HepG2 (cell line): ENCODE measurements around the gene SLC5A10. TPM values are rescaled to one million over a fixed set of nuclear protein-coding genes. Genes with fewer than 3 reads are reported as not detected.
A peak's percentile ranks its signal among the peaks of the same experiment; 100 is the strongest.

ENCODE experiments used
- ATAC-seq: fragments of 200-7000 bp; cut with Tn5 transposase; 3 replicates; pipeline ENCODE4 v1.9.1; 2020; ENCODE audit warnings: mild to moderate bottlenecking, moderate library complexity
- BruUV-seq: library from RNA; stranded (reverse); fragments of 400-500 nt; replicated peaks from 2 replicates; lab custom pipeline; 2021; lab: Mats Ljungman, UMichigan
- CTCF ChIA-PET: fragments of 300-600 bp; formaldehyde crosslinking; extraction: SDS; loops from one replicate; lab custom pipeline; 2021; ENCODE audit warnings: low total read pairs, inconsistent platforms, low intra/inter-chr PET ratio; lab: Yijun Ruan, JAX
- POLR2A ChIA-PET: fragments of 350-600 bp; sonication (Branson Sonifier 250); formaldehyde crosslinking; loops from one replicate; lab custom pipeline; 2020; ENCODE audit warnings: antibody characterized with exemption, inconsistent platforms; lab: Yijun Ruan, JAX
- DNase-seq: peaks from one replicate; pipeline ENCODE4 v3.0.0-alpha.2; 2015; ENCODE audit warnings: low spot score
- FAIRE-seq: peaks from 3 replicates; lab custom pipeline; 2011; peaks lifted over from hg19 to GRCh38; lab: Jason Lieb, UNC
- H2AFZ ChIP-seq: one replicate; pipeline ENCODE4 v1.6.1; 2011; ENCODE audit warnings: low read length, inconsistent platforms
- H3K27ac ChIP-seq: fragments of 300-600 bp; 3 replicates; pipeline ENCODE4 v1.8.0; 2011; ENCODE audit warnings: mixed run types, mild to moderate bottlenecking, mixed read lengths, low read length, inconsistent platforms; ENCODE audit not compliant: insufficient read depth; ENCODE audit errors: extremely low read length
- H3K27me3 ChIP-seq, 2 experiments: fragments of 200-600 bp in 1 of 2; 2 replicates in 1 of 2; 3 replicates in 1 of 2; pipeline versions ENCODE4 v1.6.0 to v1.8.0; 2011; ENCODE audit warnings: low read length in 2 of 2, mild to moderate bottlenecking in 2 of 2, moderate library complexity in 2 of 2, inconsistent platforms in 1 of 2; ENCODE audit not compliant: insufficient read depth in 2 of 2, control insufficient read depth in 1 of 2
- H3K36me3 ChIP-seq, 2 experiments: fragments of 200-600 bp in 1 of 2; replicated peaks in 1 of 2; 2 replicates in 1 of 2; 3 replicates in 1 of 2; pipeline versions ENCODE4 v1.5.1 to v1.8.0; 2011; ENCODE audit warnings: low read length in 2 of 2, inconsistent platforms in 1 of 2; ENCODE audit not compliant: insufficient read depth in 2 of 2, control insufficient read depth in 1 of 2
- H3K4me1 ChIP-seq: 2 replicates; pipeline ENCODE4 v1.5.1; 2012; ENCODE audit warnings: low read length, inconsistent platforms; ENCODE audit not compliant: insufficient read depth
- H3K4me2 ChIP-seq: 2 replicates; pipeline ENCODE4 v1.6.0; 2011; ENCODE audit warnings: low read depth, low read length, inconsistent platforms
- H3K4me3 ChIP-seq, 3 experiments: fragments of 200-600 bp in 1 of 3; sonication (generic), shearing (Covaris generic) in 1 of 3; replicated peaks in 1 of 3; 2 replicates each; pipeline ENCODE4 v1.5.1; 2011 to 2016; ENCODE audit warnings: low read length in 3 of 3, inconsistent platforms in 2 of 3, low read depth in 2 of 3, mild to moderate bottlenecking in 2 of 3, control low read depth in 1 of 3, mixed read lengths in 1 of 3; ENCODE audit not compliant: insufficient read depth in 1 of 3
- H3K79me2 ChIP-seq: one replicate; pipeline ENCODE4 v1.6.1; 2011; ENCODE audit warnings: low read length, inconsistent platforms; ENCODE audit not compliant: insufficient read depth
- H3K9ac ChIP-seq: 2 replicates; pipeline ENCODE4 v1.6.0; 2011; ENCODE audit warnings: mild to moderate bottlenecking, low read depth, low read length, inconsistent platforms; ENCODE audit not compliant: insufficient read depth
- H3K9me3 ChIP-seq: 2 replicates; pipeline ENCODE4 v1.5.1; 2012; ENCODE audit warnings: mild to moderate bottlenecking, low read length
- H4K20me1 ChIP-seq: 2 replicates; pipeline ENCODE4 v1.6.0; 2011; ENCODE audit warnings: inconsistent platforms, mild to moderate bottlenecking, low read length, moderate library complexity; ENCODE audit not compliant: insufficient read depth
- ARNT ChIP-seq: fragments of 450-650 bp; IDR thresholded peaks from 2 replicates; pipeline ENCODE4 v1.6.1; 2017
- DPF2 ChIP-seq: sonication (generic); formaldehyde crosslinking; IDR thresholded peaks from 2 replicates; pipeline ENCODE4 v1.4.0; 2020; ENCODE audit warnings: mild to moderate bottlenecking, low read depth, missing genetic modification reagents, borderline replicate concordance
- ELF3 ChIP-seq: IDR thresholded peaks from 2 replicates; pipeline ENCODE4 v1.6.1; 2016; ENCODE audit warnings: missing genetic modification reagents, missing compliant biosample characterization
- GFI1 ChIP-seq: sonication (generic); formaldehyde crosslinking; IDR thresholded peaks from 2 replicates; pipeline ENCODE4 v1.5.0; 2020; ENCODE audit warnings: missing genetic modification reagents, mild to moderate bottlenecking, borderline replicate concordance
- HNRNPUL1 ChIP-seq: fragments of 200-400 bp; formaldehyde crosslinking; IDR thresholded peaks from 2 replicates; pipeline ENCODE4 v1.6.1; 2017; ENCODE audit warnings: low read depth, mild to moderate bottlenecking, low read length, moderate library complexity
- KDM4B ChIP-seq: sonication (generic); formaldehyde crosslinking; IDR thresholded peaks from 2 replicates; pipeline ENCODE4 v1.4.0; 2020; ENCODE audit warnings: missing genetic modification reagents
- MZF1 ChIP-seq: sonication (generic); formaldehyde crosslinking; IDR thresholded peaks from 2 replicates; pipeline ENCODE4 v1.8.1; 2023; ENCODE audit warnings: mild to moderate bottlenecking, missing genetic modification reagents, borderline replicate concordance
- NCOA1 ChIP-seq: sonication (generic); formaldehyde crosslinking; IDR thresholded peaks from 2 replicates; pipeline ENCODE4 v1.9.0; 2021; ENCODE audit warnings: missing genetic modification reagents
- NR2F1 ChIP-seq, 2 experiments: fragments of 450-650 bp in 1 of 2; formaldehyde crosslinking in 1 of 2; IDR thresholded peaks; 2 replicates each; pipeline versions ENCODE4 v1.5.0 to v1.6.1; 2016 to 2020; ENCODE audit warnings: mild to moderate bottlenecking in 1 of 2, missing compliant biosample characterization in 1 of 2, missing genetic modification reagents in 1 of 2, moderate library complexity in 1 of 2
- PCBP2 ChIP-seq: fragments of 200-400 bp; formaldehyde crosslinking; optimal IDR thresholded peaks from 2 replicates; pipeline ENCODE3; 2018; ENCODE audit warnings: low read length, low read depth; ENCODE audit not compliant: poor library complexity, severe bottlenecking
- PHB2 ChIP-seq: fragments of 450-650 bp; IDR thresholded peaks from 2 replicates; pipeline ENCODE4 v1.6.1; 2018; ENCODE audit not compliant: partially characterized antibody
- POLR2G ChIP-seq: fragments of 200-400 bp; formaldehyde crosslinking; IDR thresholded peaks from 2 replicates; pipeline ENCODE4 v1.6.1; 2018; ENCODE audit warnings: mild to moderate bottlenecking, low read depth, low read length, moderate library complexity
- RARA ChIP-seq: IDR thresholded peaks from 2 replicates; pipeline ENCODE4 v1.6.1; 2016; ENCODE audit warnings: missing genetic modification reagents, missing compliant biosample characterization
- SMC3 ChIP-seq: IDR thresholded peaks from 2 replicates; pipeline ENCODE4 v1.6.1; 2011; ENCODE audit warnings: low read length, improper control_type of control experiment
- WIZ ChIP-seq: sonication (generic); formaldehyde crosslinking; IDR thresholded peaks from 2 replicates; pipeline ENCODE4 v1.5.1; 2020; ENCODE audit warnings: mild to moderate bottlenecking, missing genetic modification reagents
- ZFX ChIP-seq: sonication (generic); formaldehyde crosslinking; IDR thresholded peaks from 2 replicates; pipeline ENCODE4 v1.4.0; 2020; ENCODE audit warnings: mild to moderate bottlenecking, low read depth, missing genetic modification reagents, moderate library complexity
- ZNF180 ChIP-seq: sonication (generic); formaldehyde crosslinking; IDR thresholded peaks from 2 replicates; pipeline ENCODE4 v1.4.0; 2020; ENCODE audit warnings: low read depth, missing genetic modification reagents, borderline replicate concordance
- ZNF574 ChIP-seq: sonication (generic); formaldehyde crosslinking; IDR thresholded peaks from 2 replicates; pipeline ENCODE4 v1.4.0; 2020; ENCODE audit warnings: missing genetic modification reagents
- ZNF724P ChIP-seq: sonication (generic); formaldehyde crosslinking; IDR thresholded peaks from 2 replicates; pipeline ENCODE4 v1.8.0; 2022; ENCODE audit warnings: missing genetic modification reagents, borderline replicate concordance
- ZSCAN31 ChIP-seq: sonication (generic); formaldehyde crosslinking; IDR thresholded peaks from 2 replicates; pipeline ENCODE4 v1.5.0; 2020; ENCODE audit warnings: low read depth, mild to moderate bottlenecking, missing genetic modification reagents
- WGBS: methylation state at CpG from one replicate; pipeline ENCODE4 v1.1.6; 2017; ENCODE audit warnings: low lambda C conversion rate; 5-methylcytosine and 5-hydroxymethylcytosine counted together
- in situ Hi-C: cut with HindIII; loops from 2 replicates; pipeline ENCODE4 v1.10.0; 2017; ENCODE audit warnings: low pct_unique_long_range_greater_than_20kb; ENCODE audit not compliant: extremely low pct_ligation_motif_present
- intact Hi-C: fragments of 100-400 bp; cut with micrococcal nuclease; formaldehyde crosslinking; loops from one replicate; pipeline ENCODE4 v1.10.0; 2022; ENCODE audit not compliant: unreplicated experiment
- polyA plus RNA-seq, 8 experiments: library from polyadenylated mRNA; depleted of rRNA in 3 of 8; stranded (reverse) in 7 of 8; unstranded in 1 of 8; fragments of >200 nt; fragmentation: Illumina TruSeq in 4 of 8; extraction: Trizol in 4 of 8; gene quantifications; 2 replicates each; pipeline versions ENCODE4 v1.2.1 to v1.2.3, GENCODE V29; 2011 to 2016; ENCODE audit warnings: low read depth in 4 of 8, missing spikeins in 1 of 8, mixed read lengths in 1 of 8; ENCODE audit not compliant: insufficient read depth in 1 of 8
- total RNA-seq, 5 experiments: library from RNA; depleted of rRNA; stranded (reverse); fragments of >200 nt; fragmentation: Illumina TruSeq; extraction: Trizol; gene quantifications; 2 replicates each; pipeline ENCODE4 v1.2.3, GENCODE V29; 2016; ENCODE audit warnings: low read depth in 1 of 5

The SLC5A10 gene
- total and polyA plus RNA-seq, 2 of the 13 experiments (the other 11 are each of a cell fraction or from before 2014, with no cell fraction given), result 0.05 TPM; not detected in 1

DNA sequence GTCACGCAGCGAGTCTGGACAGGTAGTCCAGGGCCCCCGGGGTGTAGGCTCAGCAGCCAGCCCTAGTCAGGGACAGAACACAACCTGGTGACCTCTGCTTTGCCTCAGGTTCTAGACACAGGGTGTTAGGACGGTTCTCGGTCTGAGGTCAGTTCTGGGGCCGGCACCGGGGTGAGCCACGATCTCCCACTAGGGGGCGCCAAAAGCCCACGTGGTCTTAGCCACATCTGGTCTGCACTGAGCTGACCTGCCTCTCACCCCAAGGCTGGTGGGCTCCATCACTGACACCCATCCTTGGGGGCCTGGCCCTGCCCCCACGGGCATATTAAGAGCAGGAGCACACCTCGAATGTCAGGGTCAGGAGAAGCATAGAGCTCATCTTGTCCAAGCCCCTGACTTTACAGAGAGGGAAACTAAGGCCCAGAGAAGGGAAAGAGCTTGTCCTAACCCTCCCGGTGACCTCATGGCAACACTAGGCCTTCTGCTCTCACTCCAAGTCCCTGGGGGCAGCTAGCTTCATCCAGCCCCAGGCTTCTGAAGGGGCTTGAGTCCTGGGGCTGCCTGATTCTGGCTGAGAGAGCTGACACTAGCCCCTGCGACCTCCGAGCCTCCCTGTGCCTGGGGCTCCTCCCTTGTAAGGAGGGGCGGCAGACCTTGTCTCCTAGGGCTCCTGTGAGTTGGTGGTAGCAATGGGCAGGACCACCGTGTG is 9.0 kb downstream of the SLC5A10 start:
- ChIA-PET POLR2A (interaction anchor here (1.2 to 1.3 kb wide), 2 partner anchors 21 to 43 kb away, joined by 5 read pairs; partner anchors contain the start of gene FAM83G), CTCF (interaction anchor here (1.0 to 1.2 kb wide), 2 partner anchors 9 to 335 kb away, joined by 3 to 4 read pairs; partner anchors contain the start of gene SLC5A10)
- H3K9ac ChIP-seq, result no peak overlapping the region
- H3K4me1 ChIP-seq, result peaks cover 38% of the 10 kb centered on the region
- peak overlapping the region; percentile 4; the same call in 1 of the 2 replicates for H3K4me2 ChIP-seq
- FAIRE-seq (peak; percentile 73), ATAC-seq (peak; percentile 85), DNase-seq (peak; percentile 59)
- H3K27ac ChIP-seq, result no peak overlapping the region
- H4K20me1 ChIP-seq, result no peaks in the 10 kb centered on the region
- in situ Hi-C loops, result no loop called here
- no TSS peak for BruUV-seq
- no peak overlapping the region for H2AFZ ChIP-seq
- 28% methylated on average over 7 of the region's 17 CpGs for WGBS
- H3K79me2 ChIP-seq, result no peaks in the 10 kb centered on the region
- H3K4me3 ChIP-seq, result no peak overlapping the region
- H3K9me3 ChIP-seq, result no peaks in the 10 kb centered on the region
- H3K36me3 ChIP-seq, result no peaks in the 10 kb centered on the region
- peaks cover 4 to 30% of the 10 kb centered on the region in 2 experiments; a peak in 2 of 5 replicates for H3K27me3 ChIP-seq
- intact Hi-C loops, result no loop called here
- TF ChIP-seq ZNF574 (CRISPR knock-in tag) (0 out of 2 replicates have a peak, but pooled peaks have one; percentile 18), NCOA1 (CRISPR knock-in tag) (no peak), ARNT (no peak), WIZ (CRISPR knock-in tag) (no peak), NR2F1 (CRISPR knock-in tag; IDR thresholded peaks at IDR 0.05) (0 out of 4 replicates have a peak, but pooled peaks of 1 of the 2 experiments have one; percentile 22), RARA (peak; percentile 51; the same call in 1 of the 2 replicates), PCBP2 (no peak), ZFX (peak; percentile 25; the same call in 1 of the 2 replicates), ELF3 (peak; percentile 24; the same call in 1 of the 2 replicates), SMC3 (peak; percentile 69), POLR2G (no peak), PHB2 (no peak), DPF2 (CRISPR knock-in tag) (no peak), HNRNPUL1 (no peak), MZF1 (CRISPR knock-in tag) (0 out of 2 replicates have a peak, but pooled peaks have one; percentile 27), KDM4B (CRISPR knock-in tag) (no peak), ZNF724P (CRISPR knock-in tag) (peak; percentile 33; the same call in 1 of the 2 replicates), ZNF180 (CRISPR knock-in tag) (no peak), GFI1 (peak; percentile 47; the same call in 1 of the 2 replicates), ZSCAN31 (CRISPR knock-in tag) (0 out of 2 replicates have a peak, but pooled peaks have one; percentile 18)
